ENCODE results near the gene TH.
"Not testable (repeated sequence)": the region's sequence is repeated elsewhere in the genome, so short reads cannot be mapped to it uniquely, and the experiment has no call there.

- not testable (repeated sequence) for TF ChIP-seq CTCF, EP300, POLR2A, POLR2AphosphoS5 (IDR thresholded peaks at IDR 0.05)
Observed at GRCh38 chr11:2124736-2125484, 46.7 kb downstream of the TH start.

Data from upper lobe of left lung (tissue), 4 donors.